Activated B cell treated with CpG ODN at 0.5 μM for 24 hours (primary cell): ENCODE measurements around the gene GRAMD1A. TPM values are rescaled to one million over a fixed set of nuclear protein-coding genes. Genes with fewer than 3 reads are reported as not detected.
A peak's percentile ranks its signal among the peaks of the same experiment; 100 is the strongest.
"Not testable (repeated sequence)": the region's sequence is repeated elsewhere in the genome, so short reads cannot be mapped to it uniquely, and the experiment has no call there.

Source experiments
- ATAC-seq: fragments of 200-7000 bp; cut with Tn5 transposase; one replicate; pipeline ENCODE4 v1.10.0; 2021; ENCODE audit warnings: low read depth, mild to moderate bottlenecking, moderate library complexity
- CTCF ChIA-PET: fragments of 350-600 bp; sonication (Branson Sonifier 250); formaldehyde crosslinking; loops from one replicate; lab custom pipeline; 2021; ENCODE audit warnings: antibody characterized with exemption; lab: Charles Lee
- POLR2A ChIA-PET: fragments of 350-600 bp; sonication (Branson Sonifier 250); formaldehyde crosslinking; loops from one replicate; lab custom pipeline; 2021; ENCODE audit warnings: antibody characterized with exemption; lab: Charles Lee
- DNase-seq: peaks from one replicate; pipeline ENCODE4 v3.0.0; 2022
- H3K27ac Mint-ChIP-seq: one replicate; pipeline ENCODE4 v1.8.0; 2020; ENCODE audit warnings: mixed read lengths
- H3K27me3 Mint-ChIP-seq: one replicate; pipeline ENCODE4 v1.8.0; 2021; ENCODE audit warnings: mixed read lengths
- H3K36me3 Mint-ChIP-seq: one replicate; pipeline ENCODE4 v1.8.0; 2021; ENCODE audit warnings: low read depth, mixed read lengths
- H3K4me1 Mint-ChIP-seq: one replicate; pipeline ENCODE4 v1.8.0; 2021; ENCODE audit warnings: mixed read lengths
- H3K4me3 Mint-ChIP-seq: one replicate; pipeline ENCODE4 v1.8.0; 2020; ENCODE audit warnings: mild to moderate bottlenecking, mixed read lengths
- H3K9me3 Mint-ChIP-seq: one replicate; pipeline ENCODE4 v1.8.0; 2020; ENCODE audit warnings: mixed read lengths
- intact Hi-C: fragments of 100-400 bp; cut with micrococcal nuclease; formaldehyde crosslinking; loops from one replicate; pipeline ENCODE4 v1.15.1; 2024
- total RNA-seq: library from RNA; stranded (reverse); gene quantifications from 2 replicates; pipeline ENCODE4 v1.2.3, GENCODE V29; 2022
- TF ChIP-seq, protein P1 (sequence below): fragments of 200-600 bp; IDR thresholded peaks from one replicate; pipeline ENCODE4 v1.8.0; 2022; ENCODE audit warnings: antibody characterized with exemption, mild to moderate bottlenecking

GRAMD1A gene
- total RNA-seq, 1 donor from 2014 or later: 52.9 TPM

- H3K36me3 Mint-ChIP-seq: no peaks in the 10 kb centered on the region
- H3K27ac Mint-ChIP-seq: no peak overlapping the region
- H3K27me3 Mint-ChIP-seq: peaks cover under 1% of the 10 kb centered on the region
- DNase-seq (no peak), ATAC-seq (no peak)
- TF ChIP-seq, protein P1, sequence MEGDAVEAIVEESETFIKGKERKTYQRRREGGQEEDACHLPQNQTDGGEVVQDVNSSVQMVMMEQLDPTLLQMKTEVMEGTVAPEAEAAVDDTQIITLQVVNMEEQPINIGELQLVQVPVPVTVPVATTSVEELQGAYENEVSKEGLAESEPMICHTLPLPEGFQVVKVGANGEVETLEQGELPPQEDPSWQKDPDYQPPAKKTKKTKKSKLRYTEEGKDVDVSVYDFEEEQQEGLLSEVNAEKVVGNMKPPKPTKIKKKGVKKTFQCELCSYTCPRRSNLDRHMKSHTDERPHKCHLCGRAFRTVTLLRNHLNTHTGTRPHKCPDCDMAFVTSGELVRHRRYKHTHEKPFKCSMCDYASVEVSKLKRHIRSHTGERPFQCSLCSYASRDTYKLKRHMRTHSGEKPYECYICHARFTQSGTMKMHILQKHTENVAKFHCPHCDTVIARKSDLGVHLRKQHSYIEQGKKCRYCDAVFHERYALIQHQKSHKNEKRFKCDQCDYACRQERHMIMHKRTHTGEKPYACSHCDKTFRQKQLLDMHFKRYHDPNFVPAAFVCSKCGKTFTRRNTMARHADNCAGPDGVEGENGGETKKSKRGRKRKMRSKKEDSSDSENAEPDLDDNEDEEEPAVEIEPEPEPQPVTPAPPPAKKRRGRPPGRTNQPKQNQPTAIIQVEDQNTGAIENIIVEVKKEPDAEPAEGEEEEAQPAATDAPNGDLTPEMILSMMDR: no peak
- POLR2A ChIA-PET: interaction anchor here (2.6 kb wide), 1 partner anchor 11 kb away, joined by 25 read pairs; the partner anchor contains the start of gene GRAMD1A
- peaks cover 7% of the 10 kb centered on the region for H3K4me1 Mint-ChIP-seq
- H3K9me3 Mint-ChIP-seq: no peaks in the 10 kb centered on the region
- intact Hi-C loops: no loop called here
- CTCF ChIA-PET: interaction anchor here (1.5 kb wide), 1 partner anchor 16 kb away, joined by 4 read pairs; no protein-coding TSS in a partner anchor
- H3K4me3 Mint-ChIP-seq: no peak overlapping the region
These were observed 10.8 kb upstream of the GRAMD1A start for GRCh38 chr19:34989298-34989697.

GRCh38 chr19:34990578-34991192 lies 9.4 kb upstream of the GRAMD1A start:
- ATAC-seq (peak; percentile 10), DNase-seq (no peak)
- CTCF ChIA-PET: no interaction called here
- intact Hi-C loops: no loop called here
- TF ChIP-seq, protein P1: no peak
- Mint-ChIP-seq H3K36me3 (no peaks in the 10 kb centered on the region), H3K4me1 (peaks cover 7% of the 10 kb centered on the region), H3K27ac (peak overlapping the region; percentile 26), H3K27me3 (no peaks in the 10 kb centered on the region), H3K4me3 (no peak overlapping the region), H3K9me3 (no peaks in the 10 kb centered on the region)
- POLR2A ChIA-PET: interaction anchor here (0.8 to 2.6 kb wide), 2 partner anchors 10 to 357 kb away, joined by 3 to 25 read pairs; partner anchors contain the start of genes FFAR1 and GRAMD1A

- TF ChIP-seq, protein P1: no peak
- CTCF ChIA-PET: no interaction called here
- POLR2A ChIA-PET: no interaction called here
- ATAC-seq (no peak), DNase-seq (no peak)
- intact Hi-C loops: no loop called here
- no peaks in the 10 kb centered on the region for H3K36me3 Mint-ChIP-seq
- H3K27me3 Mint-ChIP-seq: no peaks in the 10 kb centered on the region
- H3K4me1 Mint-ChIP-seq: peaks cover 7% of the 10 kb centered on the region
- H3K27ac Mint-ChIP-seq: peak overlapping the region; percentile 46
- H3K9me3 Mint-ChIP-seq: no peaks in the 10 kb centered on the region
- H3K4me3 Mint-ChIP-seq: no peak overlapping the region
These were observed 8.4 kb upstream of the GRAMD1A start for GRCh38 chr19:34991542-34992333.

DNA sequence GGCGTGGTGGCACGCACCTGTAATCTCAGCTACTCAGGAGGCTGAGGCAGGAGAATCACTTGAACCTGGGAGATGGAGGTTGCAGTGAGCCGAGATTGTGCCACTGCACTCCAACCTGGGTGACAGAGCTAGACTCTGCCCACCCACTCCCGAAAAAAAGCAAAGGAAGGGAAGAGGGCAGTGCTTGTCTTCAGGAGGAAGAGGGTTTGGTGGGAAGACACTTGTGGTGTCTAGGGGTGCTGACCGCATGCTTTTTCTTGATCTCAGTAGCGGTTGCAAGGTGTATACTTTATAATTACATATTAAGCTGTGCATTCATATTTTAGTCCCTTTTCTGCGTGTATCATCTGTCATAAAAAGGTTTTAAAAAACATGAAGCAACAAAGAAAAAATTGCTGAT lies 7.5 kb upstream of the GRAMD1A start:
- H3K9me3 Mint-ChIP-seq, H3K27ac Mint-ChIP-seq, DNase-seq, ATAC-seq, intact Hi-C loops, H3K4me3 Mint-ChIP-seq, H3K27me3 Mint-ChIP-seq, CTCF ChIA-PET, POLR2A ChIA-PET, H3K36me3 Mint-ChIP-seq: not testable (repeated sequence)
- H3K4me1 Mint-ChIP-seq: peaks cover 15% of the 10 kb centered on the region

- no peaks in the 10 kb centered on the region for H3K36me3 Mint-ChIP-seq
- no peaks in the 10 kb centered on the region for H3K27me3 Mint-ChIP-seq
- no peak overlapping the region for H3K27ac Mint-ChIP-seq
- ATAC-seq (no peak), DNase-seq (no peak)
- H3K9me3 Mint-ChIP-seq: no peaks in the 10 kb centered on the region
- TF ChIP-seq, protein P1: no peak
- intact Hi-C loops: no loop called here
- no peak overlapping the region for H3K4me3 Mint-ChIP-seq
- peaks cover 28% of the 10 kb centered on the region for H3K4me1 Mint-ChIP-seq
- POLR2A ChIA-PET: no interaction called here
- CTCF ChIA-PET: no interaction called here
These were observed 5.9 kb upstream of the GRAMD1A start for GRCh38 chr19:34994286-34994642.
